ENCODE results near the gene SLC24A5.

DNA sequence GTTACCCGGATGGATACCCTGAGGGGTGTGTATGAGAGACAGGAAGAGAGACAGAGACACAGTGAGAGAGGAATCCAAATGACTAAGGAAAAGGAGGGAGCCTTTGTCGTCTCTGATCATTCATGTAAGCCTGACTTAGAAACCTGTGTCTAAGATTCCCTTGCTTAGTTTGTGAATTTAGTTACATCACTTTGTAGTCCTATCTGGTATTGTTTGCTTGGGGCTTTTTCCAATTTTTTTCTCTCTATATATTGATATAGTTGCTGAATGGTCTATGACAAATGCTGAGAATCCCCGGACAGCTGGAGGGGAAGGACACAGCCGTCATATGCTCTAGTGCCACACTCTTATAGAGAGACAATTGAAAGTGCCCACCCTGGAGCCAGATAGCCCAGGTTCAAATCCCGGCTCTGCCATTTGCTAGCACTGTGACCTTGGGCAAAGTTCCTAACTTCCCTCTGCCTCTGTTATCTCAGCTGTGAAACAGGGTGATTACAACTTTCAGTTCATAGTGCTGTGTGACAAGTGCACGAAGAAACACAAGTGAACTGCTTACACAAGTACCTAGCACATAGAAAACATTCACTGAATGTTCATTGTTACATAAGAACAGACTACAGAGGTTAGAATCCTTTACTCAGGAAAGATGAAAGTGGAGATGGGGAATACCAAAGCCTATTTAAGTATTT is 6.0 kb downstream of the SLC24A5 start:
- TF ChIP-seq, protein P1, sequence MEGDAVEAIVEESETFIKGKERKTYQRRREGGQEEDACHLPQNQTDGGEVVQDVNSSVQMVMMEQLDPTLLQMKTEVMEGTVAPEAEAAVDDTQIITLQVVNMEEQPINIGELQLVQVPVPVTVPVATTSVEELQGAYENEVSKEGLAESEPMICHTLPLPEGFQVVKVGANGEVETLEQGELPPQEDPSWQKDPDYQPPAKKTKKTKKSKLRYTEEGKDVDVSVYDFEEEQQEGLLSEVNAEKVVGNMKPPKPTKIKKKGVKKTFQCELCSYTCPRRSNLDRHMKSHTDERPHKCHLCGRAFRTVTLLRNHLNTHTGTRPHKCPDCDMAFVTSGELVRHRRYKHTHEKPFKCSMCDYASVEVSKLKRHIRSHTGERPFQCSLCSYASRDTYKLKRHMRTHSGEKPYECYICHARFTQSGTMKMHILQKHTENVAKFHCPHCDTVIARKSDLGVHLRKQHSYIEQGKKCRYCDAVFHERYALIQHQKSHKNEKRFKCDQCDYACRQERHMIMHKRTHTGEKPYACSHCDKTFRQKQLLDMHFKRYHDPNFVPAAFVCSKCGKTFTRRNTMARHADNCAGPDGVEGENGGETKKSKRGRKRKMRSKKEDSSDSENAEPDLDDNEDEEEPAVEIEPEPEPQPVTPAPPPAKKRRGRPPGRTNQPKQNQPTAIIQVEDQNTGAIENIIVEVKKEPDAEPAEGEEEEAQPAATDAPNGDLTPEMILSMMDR (IDR thresholded peaks at IDR 0.05) = no peak
- TF ChIP-seq POLR2A (IDR thresholded peaks at IDR 0.05) = no peak

All from transverse colon (tissue), 3 donors.